Uterus (tissue), 2 donors: ENCODE results near the gene PRX.

Experiments used
- CTCF ChIP-seq, 4 experiments: fragments of 200-600 bp in 2 of 4; fragments of 450-650 bp in 2 of 4; sonication (generic) in 2 of 4; IDR thresholded peaks; one replicate each; pipeline ENCODE4 v1.5.1; 2016 to 2019; ENCODE audit warnings: antibody characterized with exemption in 4 of 4, mild to moderate bottlenecking in 2 of 4, moderate library complexity in 1 of 4
- POLR2A ChIP-seq, 2 donors: fragments of 450-650 bp; IDR thresholded peaks; one replicate each; pipeline ENCODE4 v1.6.1; 2016; ENCODE audit warnings: antibody characterized with exemption in 2 of 2, mild to moderate bottlenecking in 1 of 2, moderate library complexity in 1 of 2

- TF ChIP-seq POLR2A (IDR thresholded peaks at IDR 0.05) (no peak), CTCF (IDR thresholded peaks at IDR 0.05) (no peak)
Measured at GRCh38 chr19:40411125-40411842, 1.9 kb downstream of the PRX start.
